Fibroblast of lung (primary cell): ENCODE data around the gene NEB.
"Not testable (repeated sequence)": the region's sequence is repeated elsewhere in the genome, so short reads cannot be mapped to it uniquely, and the experiment has no call there.

ENCODE experiments used
- EZH2 ChIP-seq: IDR thresholded peaks from 2 replicates; pipeline ENCODE4 v1.5.1; 2012; ENCODE audit warnings: low read length, control low read depth, mild to moderate bottlenecking; ENCODE audit errors: missing control alignments
- TF ChIP-seq, protein P1 (sequence below), 2 donors: IDR thresholded peaks in 1 of 2; conservative IDR thresholded peaks in 1 of 2; 1 replicate in 1 of 2; 2 replicates in 1 of 2; pipeline ENCODE4 v1.5.1; 2011 to 2012; ENCODE audit warnings: low read length in 2 of 2, control low read depth in 1 of 2, inconsistent platforms in 1 of 2, low read depth in 1 of 2, mild to moderate bottlenecking in 1 of 2

GRCh38 chr2:151607459-151608424 is 126.5 kb downstream of the NEB start:
- TF ChIP-seq, protein P1, sequence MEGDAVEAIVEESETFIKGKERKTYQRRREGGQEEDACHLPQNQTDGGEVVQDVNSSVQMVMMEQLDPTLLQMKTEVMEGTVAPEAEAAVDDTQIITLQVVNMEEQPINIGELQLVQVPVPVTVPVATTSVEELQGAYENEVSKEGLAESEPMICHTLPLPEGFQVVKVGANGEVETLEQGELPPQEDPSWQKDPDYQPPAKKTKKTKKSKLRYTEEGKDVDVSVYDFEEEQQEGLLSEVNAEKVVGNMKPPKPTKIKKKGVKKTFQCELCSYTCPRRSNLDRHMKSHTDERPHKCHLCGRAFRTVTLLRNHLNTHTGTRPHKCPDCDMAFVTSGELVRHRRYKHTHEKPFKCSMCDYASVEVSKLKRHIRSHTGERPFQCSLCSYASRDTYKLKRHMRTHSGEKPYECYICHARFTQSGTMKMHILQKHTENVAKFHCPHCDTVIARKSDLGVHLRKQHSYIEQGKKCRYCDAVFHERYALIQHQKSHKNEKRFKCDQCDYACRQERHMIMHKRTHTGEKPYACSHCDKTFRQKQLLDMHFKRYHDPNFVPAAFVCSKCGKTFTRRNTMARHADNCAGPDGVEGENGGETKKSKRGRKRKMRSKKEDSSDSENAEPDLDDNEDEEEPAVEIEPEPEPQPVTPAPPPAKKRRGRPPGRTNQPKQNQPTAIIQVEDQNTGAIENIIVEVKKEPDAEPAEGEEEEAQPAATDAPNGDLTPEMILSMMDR (conservative IDR thresholded peaks at IDR 0.05 in 1 of 2, IDR thresholded peaks at IDR 0.05 in 1 of 2; ENCODE audit: low read depth in 1 of 2, low read length in 2 of 2), result not testable (repeated sequence)
- TF ChIP-seq EZH2, result not testable (repeated sequence)
